Astrocyte of the cerebellum (primary cell): ENCODE data around the gene GNMT.
"Not testable (repeated sequence)": the region's sequence is repeated elsewhere in the genome, so short reads cannot be mapped to it uniquely, and the experiment has no call there.

ENCODE experiments used
- DNase-seq: peaks from one replicate; pipeline ENCODE4 v3.0.0-alpha.2; 2011; ENCODE audit warnings: low read depth
- H3K4me3 ChIP-seq: 2 replicates; pipeline ENCODE4 v1.5.1; 2011; ENCODE audit warnings: mild to moderate bottlenecking, low read depth, low read length, moderate library complexity
- CTCF ChIP-seq: IDR thresholded peaks from 2 replicates; pipeline ENCODE4 v1.5.1; 2012; ENCODE audit warnings: low read length, low read depth, moderate library complexity, mild to moderate bottlenecking; ENCODE audit errors: missing control alignments
- in situ Hi-C: cut with HindIII; loops from 2 replicates; pipeline ENCODE4 v1.10.0; 2017; ENCODE audit warnings: low sequenced_read_pairs

The GNMT gene

GRCh38 chr6:42993445-42993844 is 32.9 kb downstream of the GNMT start:
- no peak for TF ChIP-seq CTCF
- H3K4me3 ChIP-seq, result no peak overlapping the region
- no peak for DNase-seq
- in situ Hi-C loops, result no loop called here

- in situ Hi-C loops, result no loop called here
- no peak for TF ChIP-seq CTCF
Observed at GRCh38 chr6:42996513-42996912, 36.0 kb downstream of the GNMT start.

GRCh38 chr6:42998205-42998604 is 37.7 kb downstream of the GNMT start:
- H3K4me3 ChIP-seq, DNase-seq, in situ Hi-C loops: not testable (repeated sequence)

More at GRCh38 chr6:42996513-42996912, 36.0 kb downstream of the GNMT start:
- no peak for DNase-seq
- H3K4me3 ChIP-seq, result no peak overlapping the region

GRCh38 chr6:43001843-43002242 is 41.3 kb downstream of the GNMT start:
- no peak for DNase-seq
- H3K4me3 ChIP-seq, result no peak overlapping the region
- in situ Hi-C loops, result no loop called here
- TF ChIP-seq CTCF, result no peak

- DNase-seq, result no peak
- in situ Hi-C loops, result no loop called here
- TF ChIP-seq CTCF, result no peak
- H3K4me3 ChIP-seq, result no peak overlapping the region
Observed at GRCh38 chr6:43005844-43006243, 45.3 kb downstream of the GNMT start.

- in situ Hi-C loops, result no loop called here
- TF ChIP-seq CTCF, result no peak
- DNase-seq, result no peak
- H3K4me3 ChIP-seq, result no peak overlapping the region
Observed at GRCh38 chr6:43006251-43006650, 45.7 kb downstream of the GNMT start.

GRCh38 chr6:43007126-43007525 is 46.6 kb downstream of the GNMT start:
- DNase-seq, result no peak
- TF ChIP-seq CTCF, result no peak
- H3K4me3 ChIP-seq, result no peak overlapping the region
- in situ Hi-C loops, result no loop called here
